Fibroblast of pulmonary artery (primary cell): ENCODE results near the gene S100A8.

Experiments
- DNase-seq: peaks from one replicate; pipeline ENCODE4 v3.0.0-alpha.2; 2010; ENCODE audit warnings: low read depth
- H3K4me3 ChIP-seq: replicated peaks from 2 replicates; pipeline ENCODE4 v1.5.1; 2011; ENCODE audit warnings: low read depth, mild to moderate bottlenecking, control low read depth, low read length, moderate library complexity
- TF ChIP-seq, protein P1 (sequence below): IDR thresholded peaks from 2 replicates; pipeline ENCODE4 v1.5.1; 2011; ENCODE audit warnings: mild to moderate bottlenecking, control low read depth, low read length, inconsistent platforms; ENCODE audit errors: missing control alignments

Gene S100A8

DNA sequence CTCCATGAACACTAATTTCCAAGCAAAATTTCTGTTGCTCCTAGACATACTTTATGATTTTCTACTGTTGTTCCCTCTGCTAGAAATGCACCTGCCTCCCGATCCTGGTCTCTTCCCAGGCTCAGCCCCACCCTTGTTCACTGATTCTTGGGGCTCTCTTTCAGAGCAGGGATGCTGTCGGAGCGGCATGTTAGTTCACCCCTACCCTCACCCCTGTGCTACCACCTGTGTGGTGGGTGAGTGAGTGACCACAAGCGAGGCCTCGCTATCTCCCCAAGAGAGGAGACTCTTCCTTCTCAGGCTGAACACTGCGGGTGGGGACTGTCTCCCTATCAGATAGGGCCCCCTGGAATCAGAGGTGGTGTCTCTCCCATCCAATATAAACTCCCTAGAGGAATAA, 4.9 kb upstream of the S100A8 start:
- no peak for DNase-seq
- no peak overlapping the region for H3K4me3 ChIP-seq
- TF ChIP-seq, protein P1, sequence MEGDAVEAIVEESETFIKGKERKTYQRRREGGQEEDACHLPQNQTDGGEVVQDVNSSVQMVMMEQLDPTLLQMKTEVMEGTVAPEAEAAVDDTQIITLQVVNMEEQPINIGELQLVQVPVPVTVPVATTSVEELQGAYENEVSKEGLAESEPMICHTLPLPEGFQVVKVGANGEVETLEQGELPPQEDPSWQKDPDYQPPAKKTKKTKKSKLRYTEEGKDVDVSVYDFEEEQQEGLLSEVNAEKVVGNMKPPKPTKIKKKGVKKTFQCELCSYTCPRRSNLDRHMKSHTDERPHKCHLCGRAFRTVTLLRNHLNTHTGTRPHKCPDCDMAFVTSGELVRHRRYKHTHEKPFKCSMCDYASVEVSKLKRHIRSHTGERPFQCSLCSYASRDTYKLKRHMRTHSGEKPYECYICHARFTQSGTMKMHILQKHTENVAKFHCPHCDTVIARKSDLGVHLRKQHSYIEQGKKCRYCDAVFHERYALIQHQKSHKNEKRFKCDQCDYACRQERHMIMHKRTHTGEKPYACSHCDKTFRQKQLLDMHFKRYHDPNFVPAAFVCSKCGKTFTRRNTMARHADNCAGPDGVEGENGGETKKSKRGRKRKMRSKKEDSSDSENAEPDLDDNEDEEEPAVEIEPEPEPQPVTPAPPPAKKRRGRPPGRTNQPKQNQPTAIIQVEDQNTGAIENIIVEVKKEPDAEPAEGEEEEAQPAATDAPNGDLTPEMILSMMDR, result no peak

DNA sequence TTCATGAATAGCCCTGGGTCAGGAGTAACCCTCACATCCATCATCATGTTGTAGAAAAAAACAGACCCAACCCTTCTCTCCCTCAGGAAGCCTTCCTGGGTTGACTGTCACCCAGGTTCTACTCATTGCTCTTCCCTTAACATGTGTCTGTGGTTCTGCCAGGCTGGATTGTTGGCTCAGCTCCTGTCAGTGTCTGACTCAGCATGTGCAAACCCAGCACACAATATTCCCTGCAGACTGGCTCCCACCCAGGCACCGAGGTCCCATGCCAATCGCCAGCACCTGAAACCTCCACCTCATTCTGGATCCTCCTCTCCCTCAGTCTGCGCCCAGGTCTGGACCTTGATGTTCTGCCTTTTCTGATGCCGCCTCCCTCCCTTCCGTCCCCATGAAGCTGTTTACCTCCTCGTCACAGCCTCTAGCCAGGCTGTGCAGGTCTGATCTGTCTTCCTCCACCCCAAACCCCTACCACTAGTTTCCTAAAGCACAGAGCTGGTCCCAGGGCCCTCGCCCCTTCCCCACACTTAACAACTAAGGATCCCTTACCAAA, 4.3 kb upstream of the S100A8 start:
- TF ChIP-seq, protein P1, result no peak
- H3K4me3 ChIP-seq, result no peak overlapping the region
- no peak for DNase-seq

- TF ChIP-seq, protein P1, result no peak
- no peak for DNase-seq
- H3K4me3 ChIP-seq, result no peak overlapping the region
These were observed 3.5 kb upstream of the S100A8 start for GRCh38 chr1:153394391-153394790.

DNA sequence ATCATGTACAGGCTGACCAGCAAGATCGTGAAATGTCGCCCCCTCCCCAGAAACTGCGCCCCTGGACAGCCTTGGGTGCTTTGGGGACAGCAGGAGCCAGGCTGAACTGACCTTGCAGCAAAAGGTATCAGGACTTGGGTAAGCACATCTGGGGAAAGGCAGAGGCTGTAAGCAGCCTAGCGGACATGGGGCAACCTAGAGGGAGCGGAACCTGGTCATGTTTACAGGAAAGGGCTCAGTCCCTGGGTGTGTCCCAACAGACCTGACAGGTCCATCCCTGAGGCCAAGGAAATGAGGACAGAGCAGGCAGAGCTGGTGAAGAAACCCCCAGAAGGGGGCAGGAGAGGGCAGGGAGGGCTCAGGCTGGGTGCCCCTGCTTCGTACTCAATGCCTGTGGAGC, 3.1 kb upstream of the S100A8 start:
- H3K4me3 ChIP-seq, result no peak overlapping the region
- TF ChIP-seq, protein P1, result no peak
- no peak for DNase-seq

GRCh38 chr1:153392822-153393221, 1.9 kb upstream of the S100A8 start:
- TF ChIP-seq, protein P1, result no peak
- DNase-seq, result no peak
- H3K4me3 ChIP-seq, result no peak overlapping the region

GRCh38 chr1:153392258-153392657, 1.4 kb upstream of the S100A8 start:
- TF ChIP-seq, protein P1, result no peak
- DNase-seq, result no peak
- H3K4me3 ChIP-seq, result no peak overlapping the region
